Esophagus squamous epithelium (tissue), 4 donors: ENCODE measurements around the gene GDI1.
"Not testable (repeated sequence)": the region's sequence is repeated elsewhere in the genome, so short reads cannot be mapped to it uniquely, and the experiment has no call there.

Experiments
- CTCF ChIP-seq, 6 experiments: fragments of 450-650 bp in 4 of 6; fragments of 200-600 bp in 2 of 6; sonication (generic) in 2 of 6; IDR thresholded peaks; one replicate each; pipeline ENCODE4 v1.5.1; 2016 to 2019; ENCODE audit warnings: antibody characterized with exemption in 6 of 6, mild to moderate bottlenecking in 4 of 6, moderate library complexity in 4 of 6
- POLR2A ChIP-seq, 4 donors: fragments of 450-650 bp; IDR thresholded peaks; one replicate each; pipeline ENCODE4 v1.6.1; 2017; ENCODE audit warnings: antibody characterized with exemption in 4 of 4, mild to moderate bottlenecking in 4 of 4, moderate library complexity in 3 of 4

DNA sequence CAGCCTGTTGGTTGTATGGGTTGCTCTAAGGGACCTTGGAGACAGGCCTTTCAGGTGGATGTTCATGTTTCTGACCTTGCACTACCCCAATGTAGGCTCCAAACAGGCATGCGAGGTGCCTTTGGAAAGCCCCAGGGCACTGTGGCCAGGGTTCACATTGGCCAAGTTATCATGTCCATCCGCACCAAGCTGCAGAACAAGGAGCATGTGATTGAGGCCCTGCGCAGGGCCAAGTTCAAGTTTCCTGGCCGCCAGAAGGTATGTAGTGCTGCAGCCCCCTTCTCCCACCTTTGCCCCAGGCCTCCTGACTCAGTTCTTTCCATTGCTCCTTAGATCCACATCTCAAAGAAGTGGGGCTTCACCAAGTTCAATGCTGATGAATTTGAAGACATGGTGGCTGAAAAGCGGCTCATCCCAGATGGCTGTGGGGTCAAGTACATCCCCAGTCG lies 36.6 kb upstream of the GDI1 start:
- not testable (repeated sequence) for TF ChIP-seq CTCF, POLR2A (IDR thresholded peaks at IDR 0.05)
